Stimulated activated CD4-positive, alpha-beta T cell treated with anti-CD3 and anti-CD28 coated beads, TNF-alpha, amount 100 ng/mL, for 24 hours (primary cell): ENCODE data around the gene OAS1.

ENCODE experiments used
- DNase-seq, 3 experiments: peaks; one replicate each; pipeline ENCODE4 v3.0.0-alpha.2; 2020; ENCODE audit warnings: low read depth in 3 of 3

OAS1 gene

DNA sequence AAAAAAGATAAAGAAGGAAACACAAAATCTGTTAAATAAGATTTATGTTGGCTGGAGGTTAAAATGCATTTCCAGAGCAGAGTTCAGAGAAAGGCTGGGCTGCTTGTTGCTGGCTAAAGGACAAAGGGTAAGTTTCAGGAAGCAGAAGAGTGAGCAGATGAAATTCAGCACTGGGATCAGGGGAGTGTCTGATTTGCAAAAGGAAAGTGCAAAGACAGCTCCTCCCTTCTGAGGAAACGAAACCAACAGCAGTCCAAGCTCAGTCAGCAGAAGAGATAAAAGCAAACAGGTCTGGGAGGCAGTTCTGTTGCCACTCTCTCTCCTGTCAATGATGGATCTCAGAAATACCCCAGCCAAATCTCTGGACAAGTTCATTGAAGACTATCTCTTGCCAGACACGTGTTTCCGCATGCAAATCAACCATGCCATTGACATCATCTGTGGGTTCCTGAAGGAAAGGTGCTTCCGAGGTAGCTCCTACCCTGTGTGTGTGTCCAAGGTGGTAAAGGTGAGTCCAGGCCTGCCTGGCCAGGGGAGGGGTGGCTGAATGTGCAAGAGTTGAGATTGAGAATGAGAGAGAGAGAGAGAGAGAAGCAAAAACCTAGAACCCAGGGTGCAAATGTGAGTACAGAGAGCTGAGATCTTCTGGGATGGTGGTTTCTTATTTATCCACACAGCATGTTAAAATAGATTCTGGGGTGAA, at the start of gene OAS1:
Gene OAS1 (plus strand): TSS at position 251 of the 703 bp plus-strand sequence. CDS start 78 bp downstream, at position 329.
- DNase-seq = no peak

DNA sequence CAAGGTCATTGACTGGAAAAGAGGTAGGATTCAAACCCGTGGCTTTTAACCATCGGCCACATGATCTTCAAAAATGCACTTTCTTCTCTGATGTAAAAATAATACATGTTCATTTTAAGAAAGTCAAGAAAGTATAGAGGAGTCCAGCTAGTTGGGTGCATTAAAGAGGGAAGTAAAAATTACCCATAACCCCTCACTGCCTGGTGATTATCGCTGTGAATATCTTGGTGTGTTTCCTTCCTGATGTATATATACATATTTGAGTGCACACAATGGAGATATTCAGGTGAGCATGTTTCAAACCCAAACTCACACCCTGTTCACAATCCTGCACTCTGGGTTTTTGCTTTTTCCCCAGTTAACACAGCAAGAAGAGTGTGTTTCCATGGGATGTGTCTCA, 47.5 kb upstream of the OAS1 start:
- DNase-seq = no peak

DNA sequence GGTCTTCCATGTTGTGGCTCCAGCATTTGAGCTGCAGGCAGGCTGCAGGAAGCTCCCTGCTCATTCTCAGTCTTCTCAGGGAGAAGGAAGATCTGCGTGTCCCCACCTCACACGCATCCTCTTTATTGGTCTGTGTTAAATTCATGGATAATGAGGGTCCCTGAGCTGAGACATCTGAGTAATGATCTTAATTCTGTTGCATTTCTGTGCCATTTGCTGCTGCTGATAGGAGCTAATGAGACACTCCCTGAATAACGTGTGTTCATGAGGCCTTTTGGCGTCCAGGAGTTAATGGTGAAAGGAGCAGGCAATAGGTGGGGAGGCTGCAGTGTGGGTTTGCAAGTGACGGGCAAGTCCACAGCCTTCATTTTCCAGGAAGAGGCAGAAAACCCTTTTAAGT, 46.6 kb upstream of the OAS1 start:
- no peak for DNase-seq

DNA sequence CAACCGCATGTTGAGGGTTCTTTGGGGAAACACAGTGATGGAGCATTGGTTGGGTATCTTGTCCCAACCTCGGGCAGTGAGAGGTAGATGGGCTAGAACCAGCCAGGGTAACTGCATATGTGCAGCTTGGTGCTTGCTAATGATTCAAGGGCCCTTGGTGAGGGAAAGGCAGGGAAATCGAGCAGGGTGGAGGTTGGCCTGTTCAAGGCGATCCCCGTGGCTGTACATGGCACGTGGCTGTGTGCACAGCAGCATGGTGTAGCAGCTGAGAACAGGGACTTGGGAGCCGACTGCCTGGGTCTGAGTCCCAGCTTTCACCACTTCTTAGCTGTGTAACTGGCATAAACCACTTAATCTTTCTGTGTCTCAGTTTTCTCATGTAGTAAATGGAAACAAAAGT, 45.5 kb upstream of the OAS1 start:
- no peak for DNase-seq

DNA sequence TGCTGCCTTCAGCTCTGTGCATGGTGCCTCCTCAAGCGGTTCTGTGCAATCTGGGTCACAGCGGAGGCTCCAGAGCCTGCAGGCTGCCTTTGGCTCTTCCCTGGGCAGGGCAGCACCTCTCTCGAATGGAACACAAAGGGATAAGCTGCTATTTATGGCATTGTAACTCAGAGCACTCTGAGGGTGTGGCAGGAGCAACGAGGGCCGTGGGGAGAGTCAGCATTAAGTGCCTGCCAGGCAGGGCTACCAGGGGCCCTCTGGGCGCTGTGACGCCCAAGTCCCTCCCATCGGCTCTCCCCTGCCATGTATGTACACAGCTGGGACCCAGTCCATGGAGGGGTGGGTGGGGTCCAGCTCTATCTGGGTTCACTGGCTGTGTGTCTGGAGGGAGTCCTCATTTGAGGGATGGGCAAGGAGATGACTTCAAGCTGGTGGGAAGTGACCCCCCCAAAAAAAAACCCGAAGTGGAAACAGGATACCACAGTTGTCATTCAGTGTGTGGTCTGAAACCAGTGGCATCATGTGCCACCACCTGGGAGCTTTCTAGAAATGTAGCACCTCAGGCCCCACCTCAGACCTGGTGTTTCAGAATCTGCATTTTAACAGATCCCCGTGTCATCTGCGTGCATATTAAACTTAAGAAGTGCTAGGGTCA, 44.0 kb upstream of the OAS1 start:
- DNase-seq = no peak

DNA sequence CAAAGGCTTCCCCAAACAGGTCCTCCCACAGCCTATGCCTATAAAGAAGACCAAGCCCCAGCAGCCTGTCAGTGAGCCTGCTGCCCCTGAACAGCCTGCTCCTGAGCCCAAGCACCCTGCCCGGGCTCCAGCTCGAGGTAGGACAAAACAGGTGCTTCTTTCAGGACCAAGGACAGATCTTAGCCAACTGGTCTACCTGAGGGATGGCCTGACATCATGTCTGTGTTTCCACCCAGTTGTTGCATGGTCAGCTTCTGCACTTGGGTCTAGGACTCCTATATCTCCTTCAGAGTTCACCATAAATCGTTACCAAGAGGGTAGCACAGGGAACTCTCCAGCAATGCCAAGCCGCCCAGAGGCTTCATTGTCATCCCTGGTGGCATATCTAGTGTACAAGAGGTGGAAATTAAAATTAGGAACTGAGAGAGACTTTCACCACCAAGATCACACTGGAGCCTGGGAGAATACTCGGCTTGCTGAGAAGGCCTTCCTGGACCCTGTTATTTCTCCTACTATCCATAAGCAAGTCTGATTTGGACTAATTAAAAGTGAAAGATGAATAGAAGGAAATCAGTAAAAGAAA, 38.2 kb upstream of the OAS1 start:
- DNase-seq = no peak

DNA sequence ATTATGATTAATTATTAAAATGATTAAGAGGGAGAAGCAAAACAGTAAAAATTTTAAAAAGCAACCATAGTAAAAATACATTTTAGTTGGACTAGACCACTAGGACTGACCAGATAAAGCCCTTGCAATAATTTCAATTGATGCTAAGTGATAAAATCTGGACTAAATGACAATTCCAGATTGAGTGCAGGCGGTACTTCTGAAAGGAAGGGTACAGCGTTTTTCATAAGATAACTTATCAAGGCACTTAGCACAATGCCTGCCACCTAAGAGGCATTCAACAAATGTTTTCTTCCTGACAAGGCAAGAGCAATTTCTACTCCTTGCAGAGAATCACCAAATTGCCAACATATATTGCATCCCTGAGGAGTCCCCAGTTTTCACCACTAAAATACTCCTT, 37.7 kb upstream of the OAS1 start:
- no peak for DNase-seq

DNA sequence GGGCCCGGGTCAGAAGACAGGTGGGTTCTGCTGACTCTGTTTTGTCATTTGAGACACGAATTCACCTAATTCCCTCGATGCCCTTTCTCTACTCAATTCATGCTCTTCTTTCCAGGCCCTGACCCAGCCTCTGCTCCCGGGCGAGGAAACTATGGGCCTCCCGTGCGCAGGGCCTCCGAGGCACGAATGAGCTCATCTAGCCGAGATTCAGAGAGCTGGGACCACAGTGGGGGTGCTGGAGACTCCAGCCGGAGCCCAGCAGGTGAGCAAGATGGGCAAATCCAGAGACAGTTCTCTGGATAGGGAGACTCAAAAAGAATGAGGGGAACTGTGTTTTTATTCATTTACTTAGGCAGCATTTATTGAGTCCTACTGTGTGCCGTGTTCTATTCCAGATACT, 37.0 kb upstream of the OAS1 start:
- no peak for DNase-seq

DNA sequence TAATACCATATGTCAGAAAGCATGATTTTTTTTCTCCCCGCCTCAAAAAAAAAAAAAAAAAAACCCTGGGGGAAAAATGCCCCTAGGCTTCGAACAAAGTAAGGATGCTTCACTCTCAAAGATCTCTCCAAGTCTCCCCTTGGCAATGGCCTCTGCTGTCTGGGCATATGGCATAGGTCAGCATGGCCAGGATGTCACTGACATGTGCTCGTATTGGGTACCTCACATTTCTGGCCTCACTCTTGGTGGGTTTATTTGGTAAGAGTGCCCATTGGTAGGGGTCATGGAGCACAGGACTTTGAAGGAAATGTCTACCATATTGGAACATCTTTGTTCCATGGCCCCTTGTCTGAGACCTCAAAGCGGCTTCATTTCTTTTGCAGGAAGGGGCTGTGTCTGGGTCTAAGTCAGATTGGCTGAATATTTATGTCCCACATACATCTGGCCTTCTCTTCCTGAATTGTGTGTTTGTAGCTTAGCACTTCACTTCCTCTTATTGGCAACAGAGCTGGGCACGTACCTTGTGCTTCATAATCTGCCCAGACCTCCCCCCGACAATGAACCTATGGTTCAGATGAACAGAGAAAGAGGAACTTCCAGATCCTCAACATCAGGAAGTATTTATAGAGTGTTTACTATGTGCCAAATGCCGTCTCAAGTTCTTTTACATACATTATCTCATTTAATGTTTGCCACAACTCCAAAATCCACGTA, 36.3 kb upstream of the OAS1 start:
- no peak for DNase-seq

DNA sequence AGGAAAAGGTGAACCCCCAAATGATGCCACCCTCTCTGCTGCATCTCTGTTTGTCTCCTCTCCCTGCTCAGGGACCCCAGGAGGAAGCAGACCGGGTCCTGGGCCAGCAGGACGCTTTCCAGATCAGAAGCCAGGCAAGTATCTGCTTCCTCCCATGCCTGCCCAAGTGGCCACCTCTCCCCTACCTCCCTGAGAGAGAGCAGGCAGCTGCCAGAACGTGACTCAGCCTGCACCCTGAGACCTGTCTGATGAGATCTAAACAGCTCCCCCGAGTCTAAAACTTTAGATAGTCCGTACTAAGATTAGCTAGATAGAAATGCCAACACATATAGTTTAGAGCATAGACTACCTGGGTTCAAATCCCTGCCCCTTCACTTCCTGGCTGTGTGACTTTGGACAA, 31.2 kb upstream of the OAS1 start:
- DNase-seq = no peak

DNA sequence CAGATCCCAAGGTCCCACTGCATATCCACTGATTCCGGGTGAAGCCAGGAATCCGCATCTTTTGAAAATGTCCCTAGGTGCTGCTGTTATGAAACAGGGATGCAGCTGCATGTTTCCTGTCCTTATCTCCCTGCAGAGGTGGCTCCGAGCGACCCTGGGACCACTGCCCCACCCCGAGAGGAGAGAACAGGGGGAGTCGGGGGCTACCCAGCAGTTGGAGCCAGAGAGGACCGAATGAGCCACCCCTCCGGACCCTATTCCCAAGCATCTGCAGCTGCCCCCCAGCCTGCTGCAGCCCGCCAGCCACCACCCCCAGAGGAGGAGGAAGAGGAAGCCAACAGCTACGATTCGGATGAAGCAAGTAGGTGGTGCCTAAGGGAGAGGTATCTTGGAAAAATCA, 30.3 kb upstream of the OAS1 start:
- no peak for DNase-seq

DNA sequence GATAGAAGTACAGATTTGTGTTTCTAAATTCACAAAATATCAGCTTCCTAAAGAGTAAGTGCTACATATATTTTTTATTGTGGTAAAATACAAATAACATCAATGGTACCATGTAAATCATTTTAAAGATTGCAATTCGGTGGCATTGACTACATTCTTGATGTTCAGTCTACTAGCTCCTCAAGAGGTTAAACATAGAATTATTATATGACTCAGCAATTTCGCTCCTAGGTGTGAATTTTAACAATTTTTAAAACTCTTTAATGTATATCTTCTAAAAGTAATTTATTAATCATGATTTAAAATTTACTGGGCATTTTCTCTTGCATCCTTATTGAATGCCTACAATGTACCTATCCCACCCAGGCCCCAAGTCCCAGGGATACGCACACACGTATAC, 29.8 kb upstream of the OAS1 start:
- no peak for DNase-seq

DNA sequence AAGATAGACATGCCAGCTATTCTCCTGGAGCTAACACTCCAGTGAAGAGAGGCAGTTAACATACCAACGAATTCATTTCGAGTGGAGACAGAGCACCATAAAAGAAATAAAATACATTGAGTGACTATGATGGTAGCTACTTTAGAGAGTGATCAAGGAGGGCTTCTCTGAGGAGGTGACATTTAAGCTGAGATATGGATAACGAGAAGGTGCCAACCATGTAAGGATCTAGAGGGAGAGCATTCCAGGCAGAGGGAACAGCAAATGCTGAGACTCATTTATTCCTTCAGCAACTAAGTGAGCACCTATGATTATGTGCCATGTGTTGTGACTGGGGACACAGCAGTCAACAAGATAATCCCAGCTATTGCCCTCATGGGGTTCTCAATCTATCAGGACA, 28.3 kb upstream of the OAS1 start:
- no peak for DNase-seq

DNA sequence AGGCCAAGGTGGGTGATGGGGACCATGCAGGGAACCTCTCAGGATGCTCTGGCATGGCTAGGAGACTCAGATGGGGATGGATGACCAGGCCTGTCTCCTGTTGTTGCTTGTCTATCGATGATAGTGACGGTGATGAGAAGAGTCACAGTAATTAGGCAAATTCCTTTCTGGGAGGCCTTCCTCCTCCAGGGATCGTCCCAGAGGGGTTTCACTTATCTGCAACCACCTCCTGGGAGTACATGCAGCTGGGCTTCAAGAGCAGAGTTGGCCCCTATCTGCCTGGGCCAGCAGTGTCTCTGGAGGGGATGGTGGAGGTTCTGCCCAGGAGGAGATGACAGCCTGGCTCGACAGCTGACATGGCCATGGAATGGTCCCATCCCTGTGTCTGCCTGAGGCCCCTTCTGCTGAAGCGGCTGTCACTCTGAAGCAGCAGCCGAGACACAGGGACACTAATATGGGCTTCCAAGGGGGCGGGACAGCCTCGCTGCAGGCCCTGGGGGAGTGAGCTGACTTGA, 27.5 kb upstream of the OAS1 start:
- DNase-seq = no peak

DNA sequence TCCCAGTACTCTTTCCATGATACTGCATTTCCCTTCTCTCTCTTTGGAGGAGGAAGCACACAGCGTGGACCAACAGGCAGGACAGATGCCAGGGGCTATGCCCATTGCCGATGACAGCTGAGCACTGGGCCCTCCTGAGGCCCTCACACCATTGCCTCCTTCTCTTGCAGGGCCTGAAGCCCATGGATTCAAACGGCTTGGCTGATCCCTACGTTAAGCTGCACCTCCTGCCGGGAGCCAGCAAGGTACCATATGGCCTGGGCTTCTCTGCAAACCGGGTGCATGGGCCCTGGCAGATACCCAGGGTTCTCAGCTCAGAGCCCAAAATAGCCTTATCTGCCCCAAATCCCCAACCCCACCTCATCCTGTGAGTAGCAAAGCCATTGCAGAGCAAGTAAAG, 25.2 kb upstream of the OAS1 start:
- DNase-seq = no peak

DNA sequence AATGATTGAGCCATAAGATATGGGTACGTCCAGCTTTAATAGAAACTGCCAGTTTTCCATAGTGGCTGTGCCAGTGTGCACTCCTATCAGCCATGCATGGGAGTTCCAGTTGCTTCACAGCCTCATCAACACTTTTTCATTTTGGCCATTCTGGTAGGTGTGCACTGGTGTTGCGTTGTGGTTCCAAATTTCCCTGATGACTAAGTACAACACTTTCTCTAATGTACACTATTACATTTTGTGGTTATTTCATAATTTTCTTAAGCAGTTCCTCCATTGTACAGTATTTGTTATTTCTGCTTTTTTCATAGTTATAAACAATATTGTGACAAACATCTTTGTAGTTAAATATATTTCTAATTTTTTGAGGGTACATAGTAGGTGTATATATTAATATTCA, 21.5 kb upstream of the OAS1 start:
- DNase-seq = no peak

DNA sequence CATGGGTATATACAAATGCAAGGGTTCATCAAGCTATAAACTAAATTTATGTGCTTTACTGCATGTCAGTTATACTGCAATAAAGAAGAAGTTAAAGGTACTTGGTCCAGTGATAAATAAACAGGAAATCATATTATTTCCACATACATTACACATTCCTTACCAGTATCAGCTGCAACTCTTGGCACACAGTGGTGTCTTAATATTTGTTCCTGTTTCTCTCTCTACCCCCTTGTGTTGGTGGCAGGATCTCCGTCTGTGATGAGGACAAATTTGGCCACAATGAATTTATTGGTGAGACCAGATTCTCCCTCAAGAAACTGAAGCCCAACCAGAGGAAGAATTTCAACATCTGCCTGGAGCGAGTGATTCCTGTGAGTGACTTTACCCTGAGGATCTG, 19.2 kb upstream of the OAS1 start:
- DNase-seq = no peak

DNA sequence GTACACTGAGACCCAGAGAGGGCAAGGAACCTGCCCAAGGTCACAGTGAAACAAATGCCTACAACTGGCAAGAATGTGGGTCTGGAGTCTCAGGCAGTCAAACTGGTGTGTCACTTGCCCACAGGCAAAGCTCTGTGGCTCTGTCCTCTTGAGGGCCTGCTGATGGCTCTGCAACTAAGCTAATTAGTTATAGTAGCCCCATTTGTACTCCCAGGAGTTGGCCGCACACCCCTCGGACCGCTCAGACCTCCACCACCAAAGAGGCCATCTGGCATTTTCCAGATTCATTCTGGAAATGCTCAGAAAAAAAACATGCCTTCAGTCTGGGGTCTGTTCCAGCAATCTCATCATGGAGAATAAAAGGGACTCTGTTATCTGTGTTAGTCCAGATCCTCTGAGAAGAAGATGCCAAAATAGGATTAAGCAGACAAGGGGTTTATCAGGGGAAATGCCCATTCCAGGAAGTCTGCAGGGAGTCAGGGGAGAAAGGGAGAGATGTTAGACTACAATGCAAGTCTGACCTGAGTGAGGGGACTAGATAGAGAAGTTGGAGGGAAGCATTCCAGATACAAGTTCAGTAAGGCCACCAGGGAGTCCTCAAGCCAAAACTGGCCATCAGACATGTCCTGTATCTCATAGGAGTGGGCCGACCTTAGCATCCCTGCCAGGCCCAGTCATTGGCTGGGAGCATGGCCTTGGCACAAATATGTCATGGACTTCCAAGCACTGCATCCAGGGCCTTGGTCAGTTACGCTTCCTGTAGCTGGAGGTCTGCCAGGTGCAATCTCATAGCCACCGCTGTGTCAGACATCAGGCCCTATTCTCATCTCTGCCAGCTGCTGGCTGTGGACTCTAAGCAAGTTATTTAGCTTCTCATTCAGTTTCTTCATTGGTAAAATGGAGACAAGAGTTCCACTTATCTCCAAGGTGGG, 15.4 kb upstream of the OAS1 start:
- DNase-seq = no peak

DNA sequence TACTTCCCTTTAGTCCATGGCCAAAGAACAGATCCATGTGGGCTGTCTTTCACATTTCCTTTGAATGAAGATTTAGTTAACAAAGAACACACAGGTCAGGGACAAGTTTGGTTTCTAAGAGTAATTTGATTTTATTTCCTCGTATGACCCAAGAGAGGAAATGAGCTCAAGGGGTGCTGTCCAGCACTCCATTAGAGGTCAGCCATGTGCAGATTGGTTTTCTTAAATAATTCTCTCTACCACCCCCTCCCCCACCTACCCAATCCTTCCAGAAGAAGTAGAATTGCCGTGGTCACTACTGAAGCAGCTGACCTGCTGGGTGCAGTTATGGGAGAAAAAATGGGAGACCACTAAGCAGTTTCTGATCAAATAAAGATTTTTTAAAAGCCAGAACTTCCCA, 13.9 kb upstream of the OAS1 start:
- DNase-seq = no peak

DNA sequence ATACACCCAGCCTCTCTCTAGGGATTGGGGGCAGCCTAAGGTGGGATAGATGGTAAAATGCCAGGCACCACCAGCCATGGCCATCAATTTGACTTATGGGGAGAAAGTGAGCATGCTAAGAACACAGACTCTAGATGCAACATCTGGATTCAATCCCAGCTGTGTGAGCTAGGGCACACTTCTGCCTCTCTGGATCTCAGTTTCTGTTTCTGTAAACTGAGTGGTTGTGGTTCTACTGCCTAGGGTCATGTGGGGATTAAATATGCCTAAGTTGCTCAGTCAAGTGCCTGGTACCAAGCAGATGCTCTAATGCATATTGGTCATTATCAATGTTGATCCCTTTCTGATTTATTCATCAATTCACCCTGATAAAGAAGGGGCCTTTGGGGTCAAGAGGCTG, 12.6 kb upstream of the OAS1 start:
- DNase-seq = no peak

DNA sequence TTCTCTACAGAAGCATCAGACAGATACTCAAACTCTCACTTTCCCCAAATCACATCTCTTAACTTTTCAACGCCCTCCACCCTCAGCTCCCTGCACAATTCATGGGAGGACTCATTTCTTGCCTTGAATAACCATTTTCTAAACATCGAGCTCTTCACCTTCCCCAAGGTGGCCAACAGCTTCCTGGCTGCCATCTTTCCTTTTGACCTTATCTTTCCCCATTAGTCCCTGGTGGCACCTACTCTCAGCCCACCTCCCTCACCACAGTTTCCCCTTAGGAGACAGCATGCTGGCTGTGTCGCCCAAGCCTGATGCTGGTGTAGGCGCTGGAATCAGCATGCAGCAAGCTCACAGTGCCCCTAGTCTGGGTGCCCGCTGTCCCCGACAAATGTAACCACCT, 8.4 kb upstream of the OAS1 start:
- DNase-seq = no peak
